DOHH2 (cell line): ENCODE data around the gene CRISPLD2.

Experiments used
- H3F3A ChIP-seq: fragments of 200-600 bp; sonication (generic), shearing (Covaris generic); 2 replicates; pipeline ENCODE4 v1.6.0; 2016; ENCODE audit warnings: antibody characterized with exemption, mild to moderate bottlenecking; ENCODE audit not compliant: control insufficient read depth, insufficient read depth
- H3K27ac ChIP-seq: fragments of 200-600 bp; sonication (generic); 2 replicates; pipeline ENCODE4 v1.5.1; 2014; ENCODE audit warnings: low read depth, mild to moderate bottlenecking, low read length, moderate library complexity
- H3K27me3 ChIP-seq: fragments of 200-600 bp; sonication (generic); 2 replicates; pipeline ENCODE4 v1.6.1; 2014; ENCODE audit warnings: mild to moderate bottlenecking, low read length, mixed read lengths; ENCODE audit not compliant: control insufficient read depth
- H3K36me3 ChIP-seq: fragments of 200-600 bp; sonication (generic); 2 replicates; pipeline ENCODE4 v1.6.1; 2014; ENCODE audit warnings: mild to moderate bottlenecking, low read length, moderate library complexity, mixed read lengths; ENCODE audit not compliant: control insufficient read depth
- H3K4me1 ChIP-seq: fragments of 200-600 bp; sonication (generic); 2 replicates; pipeline ENCODE4 v1.6.1; 2014; ENCODE audit warnings: mild to moderate bottlenecking, low read length, mixed read lengths; ENCODE audit not compliant: control insufficient read depth
- H3K4me2 ChIP-seq: fragments of 200-600 bp; sonication (generic); 2 replicates; pipeline ENCODE4 v1.6.0; 2014; ENCODE audit warnings: mild to moderate bottlenecking, low read length, moderate library complexity
- H3K4me3 ChIP-seq: fragments of 200-600 bp; sonication (generic); 2 replicates; pipeline ENCODE4 v1.5.1; 2014; ENCODE audit warnings: mild to moderate bottlenecking, low read length, mixed read lengths
- H3K79me2 ChIP-seq: fragments of 200-600 bp; sonication (generic); 2 replicates; pipeline ENCODE4 v1.6.1; 2014; ENCODE audit warnings: mild to moderate bottlenecking, low read length, mixed read lengths; ENCODE audit not compliant: control insufficient read depth
- H3K9me2 ChIP-seq: fragments of 200-600 bp; sonication (generic); replicated peaks from 2 replicates; pipeline ENCODE4 v1.6.1; 2014; ENCODE audit warnings: mild to moderate bottlenecking, low read length, mixed read lengths; ENCODE audit not compliant: control insufficient read depth
- H3K9me3 ChIP-seq: fragments of 200-600 bp; sonication (generic); 2 replicates; pipeline ENCODE4 v1.6.1; 2014; ENCODE audit warnings: antibody characterized with exemption, low read length, mixed read lengths; ENCODE audit not compliant: control insufficient read depth, insufficient read depth
- H4K20me1 ChIP-seq: fragments of 200-600 bp; sonication (generic); 2 replicates; pipeline ENCODE4 v1.6.0; 2014; ENCODE audit warnings: low read depth, mild to moderate bottlenecking, antibody characterized with exemption, low read length, moderate library complexity; ENCODE audit not compliant: control insufficient read depth, insufficient read depth
- CTCF ChIP-seq: fragments of 200-600 bp; sonication (generic); IDR thresholded peaks from one replicate; pipeline ENCODE4 v1.5.1; 2014; ENCODE audit warnings: antibody characterized with exemption, mild to moderate bottlenecking, low read depth, low read length; ENCODE audit not compliant: poor library complexity, severe bottlenecking
- EZH2phosphoT487 ChIP-seq: fragments of 200-600 bp; sonication (generic); IDR thresholded peaks from 2 replicates; pipeline ENCODE4 v1.6.1; 2017; ENCODE audit warnings: borderline replicate concordance, mild to moderate bottlenecking, antibody characterized with exemption, low read length, moderate library complexity, mixed read lengths

The CRISPLD2 gene

GRCh38 chr16:84918006-84918909 is 98.5 kb downstream of the CRISPLD2 start:
- TF ChIP-seq EZH2phosphoT487 (no peak), CTCF (no peak)
- no peaks in the 10 kb centered on the region for H3K4me1 ChIP-seq
- H3F3A ChIP-seq = no peaks in the 10 kb centered on the region
- H3K79me2 ChIP-seq = no peaks in the 10 kb centered on the region
- H4K20me1 ChIP-seq = no peaks in the 10 kb centered on the region
- no peaks in the 10 kb centered on the region for H3K9me2 ChIP-seq
- no peaks in the 10 kb centered on the region for H3K36me3 ChIP-seq
- peaks cover 6% of the 10 kb centered on the region for H3K27me3 ChIP-seq
- no peak overlapping the region for H3K27ac ChIP-seq
- H3K9me3 ChIP-seq = no peaks in the 10 kb centered on the region
- H3K4me3 ChIP-seq = no peak overlapping the region
- no peak overlapping the region for H3K4me2 ChIP-seq

- TF ChIP-seq CTCF (no peak), EZH2phosphoT487 (no peak)
- H3K36me3 ChIP-seq = no peaks in the 10 kb centered on the region
- no peaks in the 10 kb centered on the region for H3K79me2 ChIP-seq
- no peak overlapping the region for H3K4me2 ChIP-seq
- H3K9me3 ChIP-seq = no peaks in the 10 kb centered on the region
- H3K4me1 ChIP-seq = no peaks in the 10 kb centered on the region
- H3K4me3 ChIP-seq = no peak overlapping the region
- no peaks in the 10 kb centered on the region for H4K20me1 ChIP-seq
- H3K9me2 ChIP-seq = no peaks in the 10 kb centered on the region
- no peak overlapping the region for H3K27ac ChIP-seq
- H3F3A ChIP-seq = no peaks in the 10 kb centered on the region
- peaks cover 4% of the 10 kb centered on the region for H3K27me3 ChIP-seq
Observed at GRCh38 chr16:84919269-84919668, 99.5 kb downstream of the CRISPLD2 start.

GRCh38 chr16:84919708-84920107 is 99.9 kb downstream of the CRISPLD2 start:
- Histone ChIP-seq H3K9me2 (no peaks in the 10 kb centered on the region), H3K4me1 (no peaks in the 10 kb centered on the region), H3K9me3 (no peaks in the 10 kb centered on the region), H3K27me3 (peaks cover 4% of the 10 kb centered on the region), H3K36me3 (no peaks in the 10 kb centered on the region), H3K4me3 (no peak overlapping the region), H3K27ac (no peak overlapping the region), H4K20me1 (no peaks in the 10 kb centered on the region), H3F3A (no peaks in the 10 kb centered on the region), H3K79me2 (no peaks in the 10 kb centered on the region), H3K4me2 (no peak overlapping the region)
- TF ChIP-seq CTCF = no peak
- no peak for TF ChIP-seq EZH2phosphoT487
